HepG2 (cell line): ENCODE results near the gene UBTF. TPM values are rescaled to one million over a fixed set of nuclear protein-coding genes. Genes with fewer than 3 reads are reported as not detected.

Source experiments
- EEA1 ChIP-seq: sonication (generic); formaldehyde crosslinking; IDR thresholded peaks from 2 replicates; pipeline ENCODE4 v1.5.1; 2020; ENCODE audit warnings: mild to moderate bottlenecking, missing genetic modification reagents, borderline replicate concordance
- ETV5 ChIP-seq: IDR thresholded peaks from 2 replicates; pipeline ENCODE4 v1.6.1; 2018; ENCODE audit warnings: missing biosample characterization, missing genetic modification reagents, inconsistent platforms, borderline replicate concordance
- FOXC1 ChIP-seq: sonication (generic); formaldehyde crosslinking; IDR thresholded peaks from 2 replicates; pipeline ENCODE4 v1.8.0; 2022; ENCODE audit warnings: mild to moderate bottlenecking, missing genetic modification reagents, borderline replicate concordance
- KAT7 ChIP-seq: IDR thresholded peaks from 2 replicates; pipeline ENCODE4 v1.6.1; 2018; ENCODE audit warnings: borderline replicate concordance, missing compliant biosample characterization
- NFYB ChIP-seq: sonication (generic); formaldehyde crosslinking; IDR thresholded peaks from 2 replicates; pipeline ENCODE4 v1.4.0; 2020; ENCODE audit warnings: missing genetic modification reagents
- STAG1 ChIP-seq: sonication (generic); formaldehyde crosslinking; IDR thresholded peaks from 2 replicates; pipeline ENCODE4 v1.4.0; 2020; ENCODE audit warnings: missing genetic modification reagents
- ZNF264 ChIP-seq: sonication (generic); formaldehyde crosslinking; IDR thresholded peaks from 2 replicates; pipeline ENCODE4 v1.4.0; 2020; ENCODE audit warnings: missing genetic modification reagents
- ZNF607 ChIP-seq: sonication (generic); formaldehyde crosslinking; IDR thresholded peaks from 2 replicates; pipeline ENCODE4 v1.5.1; 2020; ENCODE audit warnings: missing genetic modification reagents, mild to moderate bottlenecking, borderline replicate concordance
- ZNF883 ChIP-seq: sonication (generic); formaldehyde crosslinking; IDR thresholded peaks from 2 replicates; pipeline ENCODE4 v1.5.1; 2020; ENCODE audit warnings: mild to moderate bottlenecking, missing genetic modification reagents; ENCODE audit errors: not compliant biosample characterization
- polyA plus RNA-seq, 8 experiments: library from polyadenylated mRNA; depleted of rRNA in 3 of 8; stranded (reverse) in 7 of 8; unstranded in 1 of 8; fragments of >200 nt; fragmentation: Illumina TruSeq in 4 of 8; extraction: Trizol in 4 of 8; gene quantifications; 2 replicates each; pipeline versions ENCODE4 v1.2.1 to v1.2.3, GENCODE V29; 2011 to 2016; ENCODE audit warnings: low read depth in 4 of 8, missing spikeins in 1 of 8, mixed read lengths in 1 of 8; ENCODE audit not compliant: insufficient read depth in 1 of 8
- total RNA-seq, 5 experiments: library from RNA; depleted of rRNA; stranded (reverse); fragments of >200 nt; fragmentation: Illumina TruSeq; extraction: Trizol; gene quantifications; 2 replicates each; pipeline ENCODE4 v1.2.3, GENCODE V29; 2016; ENCODE audit warnings: low read depth in 1 of 5
- TF ChIP-seq, protein P1 (sequence below): sonication (generic); formaldehyde crosslinking; IDR thresholded peaks from 2 replicates; pipeline ENCODE4 v1.5.0; 2020; ENCODE audit warnings: missing genetic modification reagents
- TF ChIP-seq, protein P2 (sequence below): sonication (generic); formaldehyde crosslinking; IDR thresholded peaks from 2 replicates; pipeline ENCODE4 v1.8.1; 2023; ENCODE audit warnings: mild to moderate bottlenecking, missing genetic modification reagents
- TF ChIP-seq, protein P3 (sequence below): IDR thresholded peaks from 2 replicates; pipeline ENCODE4 v1.6.1; 2016; ENCODE audit warnings: mild to moderate bottlenecking
- TF ChIP-seq, protein P4 (sequence below): IDR thresholded peaks from 2 replicates; pipeline ENCODE4 v1.6.1; 2016; ENCODE audit warnings: low read depth
- TF ChIP-seq, protein P5 (sequence below): sonication (generic); formaldehyde crosslinking; IDR thresholded peaks from 2 replicates; pipeline ENCODE4 v1.5.0; 2020; ENCODE audit warnings: mild to moderate bottlenecking, missing genetic modification reagents, borderline replicate concordance
- TF ChIP-seq, protein P6 (sequence below): IDR thresholded peaks from 2 replicates; pipeline ENCODE4 v1.6.1; 2018; ENCODE audit warnings: missing genetic modification reagents, mild to moderate bottlenecking, missing compliant biosample characterization

The UBTF gene
- total and polyA plus RNA-seq, 2 of the 13 experiments (the other 11 are each of a cell fraction or from before 2014, with no cell fraction given), result 15.2 to 60.9 TPM

DNA sequence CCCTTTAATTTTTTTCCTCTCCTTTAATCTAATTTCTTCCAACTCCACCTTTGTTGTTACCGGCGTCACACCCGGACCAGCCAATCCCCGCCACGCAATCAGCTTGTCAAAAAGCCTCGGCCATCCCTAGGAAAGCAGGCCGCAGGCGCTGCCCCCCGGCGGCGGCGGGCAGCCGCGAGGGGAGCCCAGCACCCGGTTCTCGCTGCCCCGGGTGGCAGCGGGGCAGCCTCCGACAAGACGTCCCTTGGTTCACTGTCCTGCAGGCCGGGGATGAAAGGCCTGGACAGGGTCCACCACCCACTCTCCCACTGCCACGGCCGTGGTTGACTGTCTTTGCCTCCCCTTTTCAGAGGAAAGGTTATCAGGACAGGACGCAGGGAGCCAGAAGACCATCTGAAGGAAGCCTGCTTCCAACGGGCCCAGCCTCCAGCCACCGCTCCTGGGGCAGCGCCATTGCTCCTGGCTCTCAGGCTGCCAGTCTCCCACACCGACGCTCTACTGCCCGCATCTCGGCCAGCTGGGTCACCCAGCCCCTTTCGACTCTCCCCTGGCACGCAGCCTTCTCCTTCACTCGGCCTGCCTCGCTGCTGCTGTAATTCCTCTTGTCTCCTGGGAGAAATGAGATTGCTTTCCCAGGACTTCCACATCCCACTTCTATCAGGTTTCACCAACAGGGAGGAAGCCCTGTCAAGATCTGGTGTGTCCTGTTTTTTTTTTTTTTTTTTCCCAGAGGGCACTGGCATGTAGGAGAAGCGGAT is 2.8 kb upstream of the UBTF start (continued):
- TF ChIP-seq ZNF264 (CRISPR knock-in tag) (0 out of 2 replicates have a peak, but pooled peaks have one; percentile 38), NFYB (CRISPR knock-in tag) (peak; percentile 40; the same call in 1 of the 2 replicates), STAG1 (CRISPR knock-in tag) (peak; percentile 35), FOXC1 (CRISPR knock-in tag) (0 out of 2 replicates have a peak, but pooled peaks have one; percentile 32), ZNF883 (CRISPR knock-in tag) (peak; percentile 25), ZNF607 (CRISPR knock-in tag) (peak; percentile 42; the same call in 1 of the 2 replicates), ETV5 (CRISPR knock-in tag) (peak; percentile 6; the same call in 1 of the 2 replicates), KAT7 (CRISPR knock-in tag) (peak; percentile 77; the same call in 1 of the 2 replicates), EEA1 (CRISPR knock-in tag) (peak; percentile 66; the same call in 1 of the 2 replicates)
- TF ChIP-seq, protein P1, sequence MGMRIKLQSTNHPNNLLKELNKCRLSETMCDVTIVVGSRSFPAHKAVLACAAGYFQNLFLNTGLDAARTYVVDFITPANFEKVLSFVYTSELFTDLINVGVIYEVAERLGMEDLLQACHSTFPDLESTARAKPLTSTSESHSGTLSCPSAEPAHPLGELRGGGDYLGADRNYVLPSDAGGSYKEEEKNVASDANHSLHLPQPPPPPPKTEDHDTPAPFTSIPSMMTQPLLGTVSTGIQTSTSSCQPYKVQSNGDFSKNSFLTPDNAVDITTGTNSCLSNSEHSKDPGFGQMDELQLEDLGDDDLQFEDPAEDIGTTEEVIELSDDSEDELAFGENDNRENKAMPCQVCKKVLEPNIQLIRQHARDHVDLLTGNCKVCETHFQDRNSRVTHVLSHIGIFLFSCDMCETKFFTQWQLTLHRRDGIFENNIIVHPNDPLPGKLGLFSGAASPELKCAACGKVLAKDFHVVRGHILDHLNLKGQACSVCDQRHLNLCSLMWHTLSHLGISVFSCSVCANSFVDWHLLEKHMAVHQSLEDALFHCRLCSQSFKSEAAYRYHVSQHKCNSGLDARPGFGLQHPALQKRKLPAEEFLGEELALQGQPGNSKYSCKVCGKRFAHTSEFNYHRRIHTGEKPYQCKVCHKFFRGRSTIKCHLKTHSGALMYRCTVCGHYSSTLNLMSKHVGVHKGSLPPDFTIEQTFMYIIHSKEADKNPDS (CRISPR knock-in tag), result no peak
- TF ChIP-seq, protein P2, sequence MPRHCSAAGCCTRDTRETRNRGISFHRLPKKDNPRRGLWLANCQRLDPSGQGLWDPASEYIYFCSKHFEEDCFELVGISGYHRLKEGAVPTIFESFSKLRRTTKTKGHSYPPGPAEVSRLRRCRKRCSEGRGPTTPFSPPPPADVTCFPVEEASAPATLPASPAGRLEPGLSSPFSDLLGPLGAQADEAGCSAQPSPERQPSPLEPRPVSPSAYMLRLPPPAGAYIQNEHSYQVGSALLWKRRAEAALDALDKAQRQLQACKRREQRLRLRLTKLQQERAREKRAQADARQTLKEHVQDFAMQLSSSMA, result peak; percentile 43; the same call in 1 of the 2 replicates
- TF ChIP-seq, protein P3, sequence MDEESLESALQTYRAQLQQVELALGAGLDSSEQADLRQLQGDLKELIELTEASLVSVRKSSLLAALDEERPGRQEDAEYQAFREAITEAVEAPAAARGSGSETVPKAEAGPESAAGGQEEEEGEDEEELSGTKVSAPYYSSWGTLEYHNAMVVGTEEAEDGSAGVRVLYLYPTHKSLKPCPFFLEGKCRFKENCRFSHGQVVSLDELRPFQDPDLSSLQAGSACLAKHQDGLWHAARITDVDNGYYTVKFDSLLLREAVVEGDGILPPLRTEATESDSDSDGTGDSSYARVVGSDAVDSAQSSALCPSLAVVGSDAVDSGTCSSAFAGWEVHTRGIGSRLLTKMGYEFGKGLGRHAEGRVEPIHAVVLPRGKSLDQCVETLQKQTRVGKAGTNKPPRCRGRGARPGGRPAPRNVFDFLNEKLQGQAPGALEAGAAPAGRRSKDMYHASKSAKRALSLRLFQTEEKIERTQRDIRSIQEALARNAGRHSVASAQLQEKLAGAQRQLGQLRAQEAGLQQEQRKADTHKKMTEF (CRISPR knock-in tag), result 0 out of 2 replicates have a peak, but pooled peaks have one; percentile 33
- TF ChIP-seq, protein P4, sequence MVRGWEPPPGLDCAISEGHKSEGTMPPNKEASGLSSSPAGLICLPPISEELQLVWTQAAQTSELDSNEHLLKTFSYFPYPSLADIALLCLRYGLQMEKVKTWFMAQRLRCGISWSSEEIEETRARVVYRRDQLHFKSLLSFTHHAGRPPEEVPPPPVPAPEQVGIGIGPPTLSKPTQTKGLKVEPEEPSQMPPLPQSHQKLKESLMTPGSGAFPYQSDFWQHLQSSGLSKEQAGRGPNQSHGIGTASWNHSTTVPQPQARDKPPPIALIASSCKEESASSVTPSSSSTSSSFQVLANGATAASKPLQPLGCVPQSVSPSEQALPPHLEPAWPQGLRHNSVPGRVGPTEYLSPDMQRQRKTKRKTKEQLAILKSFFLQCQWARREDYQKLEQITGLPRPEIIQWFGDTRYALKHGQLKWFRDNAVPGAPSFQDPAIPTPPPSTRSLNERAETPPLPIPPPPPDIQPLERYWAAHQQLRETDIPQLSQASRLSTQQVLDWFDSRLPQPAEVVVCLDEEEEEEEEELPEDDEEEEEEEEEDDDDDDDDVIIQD (CRISPR knock-in tag), result no peak
- TF ChIP-seq, protein P5, sequence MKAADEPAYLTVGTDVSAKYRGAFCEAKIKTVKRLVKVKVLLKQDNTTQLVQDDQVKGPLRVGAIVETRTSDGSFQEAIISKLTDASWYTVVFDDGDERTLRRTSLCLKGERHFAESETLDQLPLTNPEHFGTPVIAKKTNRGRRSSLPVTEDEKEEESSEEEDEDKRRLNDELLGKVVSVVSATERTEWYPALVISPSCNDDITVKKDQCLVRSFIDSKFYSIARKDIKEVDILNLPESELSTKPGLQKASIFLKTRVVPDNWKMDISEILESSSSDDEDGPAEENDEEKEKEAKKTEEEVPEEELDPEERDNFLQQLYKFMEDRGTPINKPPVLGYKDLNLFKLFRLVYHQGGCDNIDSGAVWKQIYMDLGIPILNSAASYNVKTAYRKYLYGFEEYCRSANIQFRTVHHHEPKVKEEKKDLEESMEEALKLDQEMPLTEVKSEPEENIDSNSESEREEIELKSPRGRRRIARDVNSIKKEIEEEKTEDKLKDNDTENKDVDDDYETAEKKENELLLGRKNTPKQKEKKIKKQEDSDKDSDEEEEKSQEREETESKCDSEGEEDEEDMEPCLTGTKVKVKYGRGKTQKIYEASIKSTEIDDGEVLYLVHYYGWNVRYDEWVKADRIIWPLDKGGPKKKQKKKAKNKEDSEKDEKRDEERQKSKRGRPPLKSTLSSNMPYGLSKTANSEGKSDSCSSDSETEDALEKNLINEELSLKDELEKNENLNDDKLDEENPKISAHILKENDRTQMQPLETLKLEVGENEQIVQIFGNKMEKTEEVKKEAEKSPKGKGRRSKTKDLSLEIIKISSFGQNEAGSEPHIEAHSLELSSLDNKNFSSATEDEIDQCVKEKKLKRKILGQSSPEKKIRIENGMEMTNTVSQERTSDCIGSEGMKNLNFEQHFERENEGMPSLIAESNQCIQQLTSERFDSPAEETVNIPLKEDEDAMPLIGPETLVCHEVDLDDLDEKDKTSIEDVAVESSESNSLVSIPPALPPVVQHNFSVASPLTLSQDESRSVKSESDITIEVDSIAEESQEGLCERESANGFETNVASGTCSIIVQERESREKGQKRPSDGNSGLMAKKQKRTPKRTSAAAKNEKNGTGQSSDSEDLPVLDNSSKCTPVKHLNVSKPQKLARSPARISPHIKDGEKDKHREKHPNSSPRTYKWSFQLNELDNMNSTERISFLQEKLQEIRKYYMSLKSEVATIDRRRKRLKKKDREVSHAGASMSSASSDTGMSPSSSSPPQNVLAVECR, result peak; percentile 48; the same call in 1 of the 2 replicates
- TF ChIP-seq, protein P6, sequence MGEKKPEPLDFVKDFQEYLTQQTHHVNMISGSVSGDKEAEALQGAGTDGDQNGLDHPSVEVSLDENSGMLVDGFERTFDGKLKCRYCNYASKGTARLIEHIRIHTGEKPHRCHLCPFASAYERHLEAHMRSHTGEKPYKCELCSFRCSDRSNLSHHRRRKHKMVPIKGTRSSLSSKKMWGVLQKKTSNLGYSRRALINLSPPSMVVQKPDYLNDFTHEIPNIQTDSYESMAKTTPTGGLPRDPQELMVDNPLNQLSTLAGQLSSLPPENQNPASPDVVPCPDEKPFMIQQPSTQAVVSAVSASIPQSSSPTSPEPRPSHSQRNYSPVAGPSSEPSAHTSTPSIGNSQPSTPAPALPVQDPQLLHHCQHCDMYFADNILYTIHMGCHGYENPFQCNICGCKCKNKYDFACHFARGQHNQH, result no peak
